Renal cortex interstitium (tissue), 11 donors: ENCODE measurements around the gene PROSER3. TPM values are rescaled to one million over a fixed set of nuclear protein-coding genes. Genes with fewer than 3 reads are reported as not detected.
"Not testable (repeated sequence)": the region's sequence is repeated elsewhere in the genome, so short reads cannot be mapped to it uniquely, and the experiment has no call there.

Experiments
- DNase-seq, 11 donors: peaks; one replicate each; pipeline ENCODE4 v3.0.0-alpha.2; 2013; ENCODE audit warnings: low read depth in 9 of 11, low spot score in 4 of 11; ENCODE audit errors: extremely low read depth in 1 of 11
- polyA plus RNA-seq, 3 donors: library from polyadenylated mRNA; unstranded; fragments of 120-200 nt; gene quantifications; one replicate each; pipeline ENCODE4 v1.2.1, GENCODE V29; 2013; ENCODE audit not compliant: insufficient read length in 3 of 3

PROSER3 gene
- polyA plus RNA-seq, 3 donors: 14.5 to 23.7 (median 16.3) TPM

- no peak for DNase-seq
Observed at GRCh38 chr19:35719402-35720162, 38.4 kb upstream of the PROSER3 start.

GRCh38 chr19:35720163-35720524 is 37.8 kb upstream of the PROSER3 start:
- DNase-seq: no peak

GRCh38 chr19:35720648-35721047 is 37.3 kb upstream of the PROSER3 start:
- DNase-seq: no peak

- no peak for DNase-seq
Observed at GRCh38 chr19:35721374-35721773, 36.6 kb upstream of the PROSER3 start.

- no peak for DNase-seq
Observed at GRCh38 chr19:35722461-35722860, 35.5 kb upstream of the PROSER3 start.

GRCh38 chr19:35722897-35723296 is 35.1 kb upstream of the PROSER3 start:
- DNase-seq: no peak

- no peak for DNase-seq
Observed at GRCh38 chr19:35723671-35724070, 34.3 kb upstream of the PROSER3 start.

- DNase-seq: not testable (repeated sequence)
Observed at GRCh38 chr19:35724132-35724531, 33.8 kb upstream of the PROSER3 start.

- DNase-seq: no peak
Observed at GRCh38 chr19:35724560-35724959, 33.4 kb upstream of the PROSER3 start.

- no peak for DNase-seq
Observed at GRCh38 chr19:35725216-35725861, 32.6 kb upstream of the PROSER3 start.

GRCh38 chr19:35727053-35727955 is 30.7 kb upstream of the PROSER3 start:
- DNase-seq: no peak

- no peak for DNase-seq
Observed at GRCh38 chr19:35727956-35728706, 29.8 kb upstream of the PROSER3 start.

GRCh38 chr19:35729021-35729420 is 29.0 kb upstream of the PROSER3 start:
- DNase-seq: no peak

- no peak for DNase-seq
Observed at GRCh38 chr19:35729763-35730162, 28.2 kb upstream of the PROSER3 start.

GRCh38 chr19:35730326-35730725 is 27.6 kb upstream of the PROSER3 start:
- no peak for DNase-seq

GRCh38 chr19:35731353-35731752 is 26.6 kb upstream of the PROSER3 start:
- DNase-seq: no peak

- DNase-seq: no peak
Observed at GRCh38 chr19:35731779-35732405, 26.1 kb upstream of the PROSER3 start.

GRCh38 chr19:35732540-35733179 is 25.3 kb upstream of the PROSER3 start:
- DNase-seq: no peak
